HG02610 (cell line): ENCODE measurements around the gene IFNK.

Experiments used
- ATAC-seq: cut with Tn5 transposase; IDR thresholded peaks from one replicate; pipeline ENCODE4 v1.9.1; 2021; ENCODE audit warnings: mild to moderate bottlenecking, moderate library complexity; ENCODE audit not compliant: unreplicated experiment

The IFNK gene

GRCh38 chr9:27537027-27537435 lies 12.9 kb downstream of the IFNK start:
- ATAC-seq, result no peak

GRCh38 chr9:27537756-27538155 lies 13.7 kb downstream of the IFNK start:
- ATAC-seq, result no peak

DNA sequence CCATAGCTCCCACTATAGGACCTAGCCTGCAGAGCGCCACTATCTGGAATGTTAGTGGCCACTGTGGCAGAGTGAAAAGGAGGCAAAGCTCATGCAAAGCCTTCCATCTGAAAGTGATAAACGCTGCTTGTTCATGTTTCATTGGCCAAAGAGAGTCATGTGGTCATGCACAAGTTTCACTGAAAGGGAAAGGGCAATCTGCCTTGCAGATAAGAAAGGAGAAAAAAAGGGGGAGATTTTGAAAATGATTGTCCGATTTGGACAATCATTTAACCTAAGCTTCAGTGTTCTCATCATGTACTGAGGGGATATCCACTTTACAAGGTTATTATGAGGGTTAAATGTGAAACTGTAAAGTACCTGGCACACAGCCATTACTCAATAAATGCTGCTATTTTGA lies 14.6 kb downstream of the IFNK start:
- peak; percentile 24 for ATAC-seq

DNA sequence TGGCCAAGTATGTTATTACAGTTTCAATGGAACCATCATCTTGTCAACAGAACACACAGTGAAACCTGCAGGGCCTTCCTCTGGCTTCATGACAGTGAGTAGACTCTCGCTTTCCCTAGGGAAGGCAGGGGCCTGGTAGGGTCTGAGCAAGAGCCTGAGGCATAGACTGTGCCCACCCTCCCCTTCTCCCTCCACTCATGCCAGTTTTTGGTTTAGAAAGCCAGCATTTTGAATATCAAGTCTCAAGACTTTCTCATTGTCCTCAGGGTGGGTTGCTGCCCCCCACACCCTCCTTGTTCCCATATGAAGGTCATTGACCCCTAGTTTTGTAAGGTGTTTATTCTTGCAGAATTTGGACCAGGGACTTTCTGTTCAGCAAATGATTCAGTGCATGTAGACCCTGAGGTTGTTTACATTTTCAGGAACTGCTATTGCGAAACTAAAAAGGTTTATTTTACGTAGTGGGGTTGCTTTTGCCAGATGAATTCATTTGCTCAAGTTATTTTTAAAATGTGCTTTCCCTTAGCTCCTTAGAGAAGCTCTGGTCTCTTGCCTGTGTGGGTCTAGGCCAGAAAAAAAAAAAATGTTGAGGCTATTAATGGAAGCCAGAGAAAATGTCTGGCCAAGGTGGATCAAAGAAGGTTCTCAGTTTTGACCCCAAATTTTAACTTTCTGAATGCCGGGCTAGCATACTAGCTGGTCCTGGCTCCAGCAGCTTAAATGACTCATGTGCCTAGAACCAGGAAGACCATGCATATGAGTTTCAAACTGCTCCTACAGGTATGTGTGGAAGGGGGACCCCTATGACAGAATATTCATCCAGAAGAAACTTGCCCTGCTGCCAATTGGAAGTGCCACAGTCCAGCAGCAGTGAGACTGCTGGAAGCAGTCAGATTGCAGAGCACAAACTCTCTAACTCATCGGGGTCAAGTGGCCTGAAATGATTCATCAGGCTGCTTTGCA lies 15.7 kb downstream of the IFNK start:
- peak; percentile 58 for ATAC-seq

DNA sequence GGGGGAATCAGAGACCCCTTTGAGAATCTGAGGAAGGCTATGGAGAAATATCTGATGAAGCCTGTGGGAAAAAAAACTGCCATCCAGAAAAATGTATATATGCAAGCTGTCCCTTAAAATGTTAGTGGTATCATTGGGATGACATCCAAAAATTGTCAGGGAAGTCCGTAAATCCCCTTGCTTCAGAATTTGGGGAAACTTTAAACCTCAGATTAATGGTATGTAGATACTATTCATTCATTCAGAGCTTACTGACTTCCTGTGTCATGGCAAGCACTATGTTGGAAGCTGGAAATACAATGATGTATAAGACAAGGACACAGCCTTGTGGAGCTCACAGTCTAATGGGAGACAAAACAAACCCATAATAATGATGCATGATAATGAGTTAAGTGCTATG lies 16.4 kb downstream of the IFNK start:
- no peak for ATAC-seq

- no peak for ATAC-seq
Observed at GRCh38 chr9:27541740-27542139, 17.6 kb downstream of the IFNK start.

DNA sequence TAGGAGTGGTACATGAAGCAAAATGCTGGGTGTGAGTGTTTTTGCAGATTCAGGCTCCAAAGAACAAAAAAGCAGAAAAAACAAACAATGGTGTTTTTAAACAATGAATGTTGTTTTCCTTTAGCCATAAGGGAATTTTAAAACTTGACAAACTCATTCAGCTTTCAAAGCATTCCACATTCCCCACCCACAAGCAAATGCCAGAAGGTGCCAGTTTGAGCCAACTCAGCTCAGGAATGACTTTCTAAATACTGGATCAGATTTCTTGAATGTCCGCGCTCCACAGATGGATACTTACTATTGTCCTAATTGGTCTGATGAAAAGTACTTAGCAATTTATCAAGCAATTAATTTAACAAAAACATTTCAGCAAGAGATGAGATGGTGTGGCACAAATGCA lies 18.4 kb downstream of the IFNK start:
- ATAC-seq, result no peak

GRCh38 chr9:27545471-27545870 lies 21.4 kb downstream of the IFNK start:
- ATAC-seq, result no peak

DNA sequence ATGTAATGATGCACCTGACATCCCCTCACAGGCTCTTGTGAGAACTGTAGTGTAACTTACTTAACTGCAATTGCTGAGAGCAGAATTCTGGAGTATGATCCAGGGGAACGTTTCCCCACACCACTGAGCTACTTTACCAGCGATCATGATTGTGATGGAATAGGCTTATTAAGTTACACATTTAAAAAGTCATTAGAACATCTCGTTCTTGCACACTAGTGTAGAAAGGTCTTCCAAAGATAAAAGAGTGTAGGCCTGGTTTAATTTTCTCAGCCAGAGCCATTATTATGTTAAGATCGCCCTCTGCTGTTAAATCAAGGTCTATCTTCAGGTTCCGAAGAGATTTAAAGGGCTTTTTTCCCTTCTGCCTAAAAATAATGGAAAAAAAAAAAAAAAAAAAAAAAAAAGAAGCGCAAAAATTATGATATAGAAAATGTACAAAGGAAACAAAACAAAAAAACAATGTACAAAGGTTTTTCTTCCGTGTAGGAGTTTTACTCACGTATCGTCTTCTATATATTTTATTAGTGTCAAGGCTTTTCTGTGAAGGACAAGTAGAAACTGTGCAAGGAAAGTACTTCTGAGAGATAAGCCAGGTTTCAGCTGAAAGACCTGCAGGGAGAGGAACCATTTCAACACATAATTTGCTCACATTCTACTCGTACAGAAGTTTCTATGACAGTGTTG lies 24.1 kb downstream of the IFNK start:
- no peak for ATAC-seq

DNA sequence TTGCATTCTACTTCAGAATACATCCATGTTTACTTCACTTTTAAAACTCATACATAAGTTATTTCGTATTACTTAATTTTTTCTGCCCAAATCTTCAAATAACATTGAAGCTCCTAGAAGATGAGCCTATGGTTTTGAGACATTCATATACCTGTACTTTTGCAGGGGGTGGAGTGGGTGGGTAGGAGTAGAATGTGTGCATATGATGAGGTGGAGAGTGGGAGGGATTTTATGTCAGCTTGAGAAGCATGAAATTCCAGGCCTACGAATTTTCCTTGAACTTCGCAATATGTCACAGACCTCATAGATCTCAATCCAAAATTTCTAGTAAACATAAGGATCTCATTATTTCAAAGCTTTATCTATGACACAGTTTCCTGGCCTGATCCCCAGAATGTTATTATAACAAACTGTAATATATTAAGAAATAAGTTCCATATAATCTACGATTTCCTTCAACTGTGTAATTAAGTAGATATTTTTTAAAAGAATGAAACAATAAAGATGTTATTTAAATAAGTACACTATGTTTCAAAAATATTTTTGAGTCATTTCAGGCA lies 25.2 kb downstream of the IFNK start:
- no peak for ATAC-seq

DNA sequence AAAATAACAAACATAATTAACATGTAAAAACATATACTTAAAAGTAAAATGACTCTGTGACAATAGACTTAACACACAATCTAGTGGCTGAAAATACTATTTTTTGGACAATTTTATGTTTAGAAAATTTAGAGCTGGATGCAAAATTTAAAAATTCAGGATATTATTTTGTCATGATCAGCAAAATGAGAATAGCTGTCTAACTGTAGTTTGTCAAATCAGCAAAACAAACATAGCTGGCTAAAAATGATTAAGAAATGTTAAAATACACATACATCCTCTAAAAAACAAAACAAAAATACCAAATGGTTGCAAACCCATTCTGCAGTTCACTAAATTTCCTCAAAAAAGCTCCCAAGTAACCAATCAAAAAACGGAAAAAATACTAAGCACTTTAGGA lies 30.6 kb downstream of the IFNK start:
- ATAC-seq, result no peak

DNA sequence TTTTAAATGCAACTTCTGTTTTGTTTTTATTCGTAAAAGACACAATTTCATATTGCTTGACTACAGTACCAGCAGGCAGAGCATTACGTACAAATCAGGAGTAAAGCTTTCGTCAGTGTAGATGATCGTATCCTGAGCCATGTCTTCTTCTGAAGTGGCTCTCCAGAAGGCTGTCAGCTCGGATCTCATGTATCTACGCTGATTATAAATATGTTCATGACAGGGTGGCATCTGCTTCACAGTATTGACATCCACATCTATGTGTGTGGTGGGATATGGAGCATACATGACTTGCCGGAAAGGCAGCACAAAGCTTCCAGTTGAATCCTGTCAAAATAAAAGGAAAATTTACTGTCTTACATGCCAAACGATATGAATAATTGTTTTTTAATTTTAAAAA lies 32.4 kb downstream of the IFNK start:
- no peak for ATAC-seq

- ATAC-seq, result peak; percentile 45
Observed at GRCh38 chr9:27558307-27558706, 34.2 kb downstream of the IFNK start.

DNA sequence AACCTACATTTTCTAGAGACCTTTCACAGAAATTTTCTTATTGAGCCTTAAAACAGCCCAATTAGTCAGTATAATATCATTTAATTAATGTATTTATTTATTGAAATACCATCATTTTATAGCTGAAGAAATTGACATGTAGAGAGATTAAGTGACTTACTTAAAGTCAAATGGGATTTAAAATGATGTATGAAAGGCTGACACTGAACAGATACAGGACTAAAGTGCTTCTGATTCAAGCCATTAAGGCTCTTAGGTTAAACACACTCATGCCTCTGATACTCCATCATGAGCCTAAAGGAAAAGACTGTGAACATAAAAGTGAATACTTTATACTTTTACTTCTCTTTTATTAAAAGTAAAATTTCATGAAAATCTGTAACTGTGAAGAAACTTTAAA lies 36.4 kb downstream of the IFNK start:
- no peak for ATAC-seq

DNA sequence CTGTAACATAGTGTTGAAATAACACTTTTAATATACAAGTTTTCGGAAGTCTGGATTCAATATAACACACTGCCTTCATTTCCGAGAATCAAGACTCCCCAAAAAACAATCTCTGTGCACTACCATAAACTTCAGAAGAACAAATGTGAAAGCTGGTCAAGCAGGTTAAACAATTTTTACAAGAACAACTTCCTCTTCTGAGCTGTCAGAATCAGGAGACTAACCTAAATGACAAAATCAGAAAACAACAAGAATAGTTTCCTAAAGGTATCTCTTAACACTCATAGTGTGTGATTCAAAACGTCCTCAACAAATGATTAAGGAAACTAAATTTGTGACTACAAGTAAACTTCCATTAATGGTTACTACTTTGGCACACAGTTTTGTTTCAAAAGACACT lies 37.6 kb downstream of the IFNK start:
- ATAC-seq, result peak; percentile 67

DNA sequence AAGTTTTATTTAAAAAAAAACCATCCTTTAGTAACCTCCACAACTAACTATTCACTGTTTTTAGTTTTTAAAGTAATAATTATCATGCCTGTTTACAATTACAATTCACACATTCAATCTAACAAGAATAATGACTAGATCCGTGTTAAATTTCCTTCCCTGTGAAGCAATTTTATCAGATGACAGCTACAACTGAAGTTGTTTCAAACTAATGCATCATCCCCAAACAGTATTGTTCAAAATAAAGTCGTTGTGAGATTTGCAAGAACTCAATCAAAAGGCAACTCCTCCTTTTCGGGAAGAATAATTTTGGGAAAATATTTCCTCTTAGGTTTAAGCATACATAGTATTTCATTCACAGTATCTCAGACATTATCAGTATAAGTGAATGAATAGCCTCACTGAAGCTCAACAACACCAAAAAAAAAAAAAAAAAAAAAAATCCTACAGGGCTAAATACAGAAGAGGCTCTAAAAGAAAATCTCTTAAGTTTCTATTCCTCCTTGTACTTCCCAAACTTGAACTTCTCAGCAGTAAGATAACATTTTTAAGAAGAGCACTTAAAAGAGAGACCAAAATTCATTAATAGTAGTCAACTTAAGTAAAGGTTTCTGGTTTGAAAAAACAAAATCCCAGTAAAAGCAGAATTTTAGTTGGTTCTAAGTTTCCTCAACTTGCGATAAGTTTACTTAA lies 39.8 kb downstream of the IFNK start:
- ATAC-seq, result no peak

- no peak for ATAC-seq
Observed at GRCh38 chr9:27564670-27565069, 40.6 kb downstream of the IFNK start.

- ATAC-seq, result no peak
Observed at GRCh38 chr9:27565696-27566095, 41.6 kb downstream of the IFNK start.

DNA sequence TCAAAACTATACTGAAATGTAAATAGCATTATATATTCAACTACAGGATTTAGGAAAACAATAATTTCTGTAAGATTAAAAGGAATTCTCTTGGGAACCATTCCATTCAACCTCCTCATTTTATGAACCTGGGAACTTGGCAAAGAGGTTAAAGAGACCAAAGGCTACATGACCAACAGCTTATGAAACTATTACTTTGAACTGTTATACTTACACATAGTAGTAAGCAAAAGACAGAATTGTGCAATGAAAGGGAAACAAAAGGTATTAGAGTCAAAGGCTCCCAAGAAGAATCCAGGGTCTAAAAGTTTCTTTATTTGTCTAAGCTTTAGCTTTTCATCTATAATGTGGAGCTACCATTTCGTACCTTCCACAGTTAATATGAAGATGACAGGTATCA lies 42.0 kb downstream of the IFNK start:
- no peak for ATAC-seq

- no peak for ATAC-seq
Observed at GRCh38 chr9:27569406-27569805, 45.3 kb downstream of the IFNK start.

DNA sequence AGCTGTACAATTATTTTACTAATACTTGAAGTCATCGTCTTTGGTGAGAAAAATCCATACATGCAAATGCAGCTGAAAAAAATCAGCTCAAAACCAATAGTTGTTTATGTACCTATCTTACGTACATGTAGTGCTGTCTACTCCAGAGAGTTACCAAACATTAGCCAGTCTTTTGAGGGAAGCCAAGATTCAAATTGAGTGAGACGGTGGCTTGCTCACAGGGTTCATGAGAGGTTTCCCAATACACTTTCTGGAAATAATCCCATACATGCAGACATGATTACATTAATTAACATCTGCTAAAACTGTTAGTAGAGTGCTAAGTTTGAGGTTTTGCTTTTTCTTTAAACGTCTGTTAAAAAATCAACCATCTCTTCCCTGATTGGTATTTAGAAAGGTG lies 46.9 kb downstream of the IFNK start:
- no peak for ATAC-seq
